Cardiac fibroblast (primary cell): Measurements from ENCODE around the gene MRPL51.

Experiments
- DNase-seq, 2 donors: peaks; one replicate each; pipeline versions ENCODE4 v3.0.0 to v3.0.0-alpha.2; 2010; ENCODE audit warnings: low read depth in 2 of 2
- H3K4me3 ChIP-seq, 2 donors: replicated peaks in 1 of 2; 1 replicate in 1 of 2; 2 replicates in 1 of 2; pipeline ENCODE4 v1.5.1; 2011; ENCODE audit warnings: low read depth in 2 of 2, low read length in 2 of 2, mild to moderate bottlenecking in 2 of 2, moderate library complexity in 1 of 2
- TF ChIP-seq, protein P1 (sequence below): IDR thresholded peaks from one replicate; pipeline ENCODE4 v1.5.1; 2011; ENCODE audit warnings: low read depth, mild to moderate bottlenecking, low read length, inconsistent platforms

MRPL51 gene

GRCh38 chr12:6460751-6461371, 32.2 kb downstream of the MRPL51 start:
- TF ChIP-seq, protein P1, sequence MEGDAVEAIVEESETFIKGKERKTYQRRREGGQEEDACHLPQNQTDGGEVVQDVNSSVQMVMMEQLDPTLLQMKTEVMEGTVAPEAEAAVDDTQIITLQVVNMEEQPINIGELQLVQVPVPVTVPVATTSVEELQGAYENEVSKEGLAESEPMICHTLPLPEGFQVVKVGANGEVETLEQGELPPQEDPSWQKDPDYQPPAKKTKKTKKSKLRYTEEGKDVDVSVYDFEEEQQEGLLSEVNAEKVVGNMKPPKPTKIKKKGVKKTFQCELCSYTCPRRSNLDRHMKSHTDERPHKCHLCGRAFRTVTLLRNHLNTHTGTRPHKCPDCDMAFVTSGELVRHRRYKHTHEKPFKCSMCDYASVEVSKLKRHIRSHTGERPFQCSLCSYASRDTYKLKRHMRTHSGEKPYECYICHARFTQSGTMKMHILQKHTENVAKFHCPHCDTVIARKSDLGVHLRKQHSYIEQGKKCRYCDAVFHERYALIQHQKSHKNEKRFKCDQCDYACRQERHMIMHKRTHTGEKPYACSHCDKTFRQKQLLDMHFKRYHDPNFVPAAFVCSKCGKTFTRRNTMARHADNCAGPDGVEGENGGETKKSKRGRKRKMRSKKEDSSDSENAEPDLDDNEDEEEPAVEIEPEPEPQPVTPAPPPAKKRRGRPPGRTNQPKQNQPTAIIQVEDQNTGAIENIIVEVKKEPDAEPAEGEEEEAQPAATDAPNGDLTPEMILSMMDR = no peak
- H3K4me3 ChIP-seq = no peak overlapping the region
- no peak for DNase-seq

DNA sequence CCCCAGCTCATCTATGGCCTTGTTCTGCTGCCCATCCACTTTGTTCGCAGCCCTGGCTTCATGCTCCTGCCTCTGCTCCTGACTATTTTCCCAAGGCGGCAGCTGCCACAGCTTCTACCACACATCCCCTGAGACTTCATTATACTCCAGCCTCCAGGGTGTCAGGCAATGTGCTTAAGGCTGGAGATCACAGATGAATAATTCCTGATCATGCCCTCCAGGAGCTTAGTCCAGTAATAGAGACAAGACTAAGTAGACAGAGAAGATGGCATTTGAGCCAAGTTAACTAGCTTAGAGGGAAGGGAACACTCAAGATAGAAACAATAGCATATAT, 34.1 kb downstream of the MRPL51 start:
- DNase-seq = no peak
- H3K4me3 ChIP-seq = no peak overlapping the region
- TF ChIP-seq, protein P1 = no peak

- H3K4me3 ChIP-seq = no peak overlapping the region
- DNase-seq = no peak
- TF ChIP-seq, protein P1 = no peak
These were observed 34.6 kb downstream of the MRPL51 start for GRCh38 chr12:6458281-6459003.

DNA sequence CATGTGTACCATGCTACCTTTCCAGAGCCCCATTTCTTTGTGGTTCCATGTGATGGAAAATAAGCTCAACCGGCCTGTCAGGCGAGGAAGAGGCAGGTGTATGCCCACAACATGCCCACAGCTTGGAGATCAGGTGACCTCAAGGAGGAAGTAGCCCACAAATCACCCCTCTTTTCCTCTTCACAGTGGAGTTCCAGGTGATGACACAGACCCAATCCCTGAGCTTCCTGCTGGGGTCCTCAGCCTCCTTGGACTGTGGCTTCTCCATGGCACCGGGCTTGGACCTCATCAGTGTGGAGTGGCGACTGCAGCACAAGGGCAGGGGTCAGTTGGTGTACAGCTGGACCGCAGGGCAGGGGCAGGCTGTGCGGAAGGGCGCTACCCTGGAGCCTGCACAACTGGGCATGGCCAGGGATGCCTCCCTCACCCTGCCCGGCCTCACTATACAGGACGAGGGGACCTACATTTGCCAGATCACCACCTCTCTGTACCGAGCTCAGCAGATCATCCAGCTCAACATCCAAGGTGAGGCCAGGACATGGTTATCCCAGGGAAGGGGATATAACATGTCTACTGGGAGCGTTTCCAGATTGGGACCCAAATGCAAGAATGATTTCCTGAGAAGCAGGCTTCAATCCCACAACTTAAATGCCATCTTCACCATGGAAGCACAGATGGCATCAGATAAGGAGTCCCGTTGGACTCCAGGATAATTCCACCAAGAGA, 35.7 kb downstream of the MRPL51 start:
- TF ChIP-seq, protein P1 = no peak
- DNase-seq = no peak
- no peak overlapping the region for H3K4me3 ChIP-seq

DNA sequence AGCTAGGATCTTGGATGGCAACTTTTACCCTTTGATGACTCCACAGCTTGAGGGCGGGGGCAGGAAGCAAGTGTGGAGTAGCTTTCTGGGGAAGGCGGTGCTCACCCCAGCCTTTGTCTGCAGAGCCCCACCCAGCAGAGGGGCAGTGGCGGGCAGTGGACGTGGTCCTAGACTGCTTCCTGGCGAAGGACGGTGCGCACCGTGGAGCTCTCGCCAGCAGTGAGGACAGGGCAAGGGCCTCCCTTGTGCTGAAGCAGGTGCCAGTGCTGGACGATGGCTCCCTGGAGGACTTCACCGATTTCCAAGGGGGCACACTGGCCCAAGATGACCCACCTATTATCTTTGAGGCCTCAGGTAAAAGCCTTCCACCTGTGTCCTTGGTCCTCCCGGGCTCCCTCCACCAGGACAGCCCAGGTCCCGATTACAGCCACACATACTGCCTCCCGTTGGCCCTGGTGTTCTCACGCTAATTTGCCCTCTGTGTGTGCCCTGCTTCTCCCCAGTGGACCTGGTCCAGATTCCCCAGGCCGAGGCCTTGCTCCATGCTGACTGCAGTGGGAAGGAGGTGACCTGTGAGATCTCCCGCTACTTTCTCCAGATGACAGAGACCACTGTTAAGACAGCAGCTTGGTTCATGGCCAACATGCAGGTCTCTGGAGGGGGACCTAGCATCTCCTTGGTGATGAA, 40.0 kb downstream of the MRPL51 start:
- TF ChIP-seq, protein P1 = no peak
- H3K4me3 ChIP-seq = peak overlapping the region; percentile 60 to 65
- no peak for DNase-seq

DNA sequence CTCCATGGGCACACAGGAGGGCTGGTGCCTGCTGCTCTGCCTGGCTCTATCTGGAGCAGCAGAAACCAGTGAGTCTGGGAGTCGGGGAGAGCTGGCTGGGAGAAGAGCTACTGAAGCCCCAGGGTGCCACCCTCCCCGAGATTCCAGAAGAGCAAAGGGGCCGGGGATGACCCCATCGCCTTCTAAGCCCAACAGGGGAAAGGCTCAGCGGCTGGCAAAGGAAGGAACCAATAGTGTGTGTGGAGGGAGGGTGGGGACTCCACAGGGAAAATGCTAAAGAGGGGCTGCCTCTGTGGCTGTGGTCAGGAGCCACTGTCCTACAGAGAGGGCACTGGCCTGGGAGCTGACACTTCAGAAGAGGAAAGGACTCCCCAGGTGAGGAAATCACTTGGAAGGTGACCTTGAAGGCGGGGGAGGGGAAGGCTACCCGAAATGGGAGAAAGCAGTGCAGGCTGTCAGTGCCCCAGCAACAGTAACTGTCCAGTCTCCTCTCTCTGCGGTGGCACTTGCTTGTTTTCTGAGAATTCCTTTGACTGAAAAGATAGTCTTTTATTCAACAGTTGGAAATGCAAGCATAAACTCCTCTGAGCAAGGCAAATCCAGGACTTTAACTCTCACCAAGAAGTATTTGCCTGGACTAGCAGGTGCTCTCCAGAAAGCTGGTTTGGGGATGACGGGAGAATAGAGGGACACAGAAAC, 40.7 kb downstream of the MRPL51 start:
- DNase-seq = peak in 1 of 2 donors; percentile 8
- TF ChIP-seq, protein P1 = no peak
- peak overlapping the region; percentile 60 to 65 for H3K4me3 ChIP-seq
